Type B pancreatic cell (in vitro differentiated cells): ENCODE measurements around the gene EIPR1. TPM values are rescaled to one million over a fixed set of nuclear protein-coding genes. Genes with fewer than 3 reads are reported as not detected.

Experiments used
- DNase-seq: peaks from one replicate; pipeline ENCODE4 v3.0.0; 2021; ENCODE audit warnings: mixed read lengths; ENCODE audit not compliant: unreplicated experiment; ENCODE audit errors: extremely low spot score
- H3K27ac Mint-ChIP-seq: 2 replicates; pipeline ENCODE4 v1.8.0; 2021; ENCODE audit warnings: mild to moderate bottlenecking, mixed read lengths
- H3K27me3 Mint-ChIP-seq: 2 replicates; pipeline ENCODE4 v1.8.0; 2021; ENCODE audit warnings: mixed read lengths
- H3K36me3 Mint-ChIP-seq: 2 replicates; pipeline ENCODE4 v1.8.0; 2021; ENCODE audit warnings: mixed read lengths
- H3K4me1 Mint-ChIP-seq: one replicate; pipeline ENCODE4 v1.8.0; 2021; ENCODE audit warnings: mixed read lengths; ENCODE audit not compliant: unreplicated experiment
- H3K4me3 Mint-ChIP-seq: 2 replicates; pipeline ENCODE4 v1.8.0; 2021; ENCODE audit warnings: mild to moderate bottlenecking, mixed read lengths
- H3K9me3 Mint-ChIP-seq: 2 replicates; pipeline ENCODE4 v1.8.0; 2021; ENCODE audit warnings: mixed read lengths
- CTCF ChIP-seq: fragments of 200-600 bp; sonication (generic); conservative IDR thresholded peaks from 2 replicates; pipeline ENCODE4 v1.5.0; 2021; ENCODE audit warnings: antibody characterized with exemption, mild to moderate bottlenecking
- total RNA-seq: library from RNA; stranded (reverse); gene quantifications from 2 replicates; pipeline ENCODE4 v1.2.1, GENCODE V29; 2021; ENCODE audit warnings: low replicate concordance

Gene EIPR1
- total RNA-seq, 1 donor from 2014 or later = 24.9 TPM

GRCh38 chr2:3414133-3414860, 36.7 kb upstream of the EIPR1 start:
- Mint-ChIP-seq H3K9me3 (no peaks in the 10 kb centered on the region), H3K36me3 (peaks cover 14% of the 10 kb centered on the region), H3K27ac (no peak overlapping the region), H3K27me3 (no peaks in the 10 kb centered on the region), H3K4me3 (no peak overlapping the region), H3K4me1 (no peaks in the 10 kb centered on the region)
- TF ChIP-seq CTCF = no peak
- DNase-seq = no peak

GRCh38 chr2:3413697-3414096, 36.1 kb upstream of the EIPR1 start:
- Mint-ChIP-seq H3K27me3 (no peaks in the 10 kb centered on the region), H3K4me1 (no peaks in the 10 kb centered on the region), H3K4me3 (no peak overlapping the region), H3K9me3 (no peaks in the 10 kb centered on the region), H3K36me3 (peaks cover 14% of the 10 kb centered on the region), H3K27ac (no peak overlapping the region)
- TF ChIP-seq CTCF = no peak
- DNase-seq = no peak

GRCh38 chr2:3411103-3411502, 33.5 kb upstream of the EIPR1 start:
- Mint-ChIP-seq H3K4me1 (no peaks in the 10 kb centered on the region), H3K4me3 (no peak overlapping the region), H3K27me3 (no peaks in the 10 kb centered on the region), H3K27ac (no peak overlapping the region), H3K36me3 (peaks cover 17% of the 10 kb centered on the region), H3K9me3 (no peaks in the 10 kb centered on the region)
- no peak for TF ChIP-seq CTCF
- DNase-seq = no peak

GRCh38 chr2:3409627-3410170, 32.1 kb upstream of the EIPR1 start:
- H3K27me3 Mint-ChIP-seq = no peaks in the 10 kb centered on the region
- H3K27ac Mint-ChIP-seq = no peak overlapping the region
- no peak overlapping the region for H3K4me3 Mint-ChIP-seq
- peaks cover 16% of the 10 kb centered on the region for H3K36me3 Mint-ChIP-seq
- TF ChIP-seq CTCF = no peak
- H3K9me3 Mint-ChIP-seq = no peaks in the 10 kb centered on the region
- no peaks in the 10 kb centered on the region for H3K4me1 Mint-ChIP-seq
- no peak for DNase-seq

GRCh38 chr2:3408781-3409180, 31.2 kb upstream of the EIPR1 start:
- no peaks in the 10 kb centered on the region for H3K9me3 Mint-ChIP-seq
- H3K36me3 Mint-ChIP-seq = peaks cover 19% of the 10 kb centered on the region
- H3K4me3 Mint-ChIP-seq = no peak overlapping the region
- H3K27ac Mint-ChIP-seq = no peak overlapping the region
- H3K4me1 Mint-ChIP-seq = no peaks in the 10 kb centered on the region
- TF ChIP-seq CTCF = no peak
- no peaks in the 10 kb centered on the region for H3K27me3 Mint-ChIP-seq
- DNase-seq = no peak
